Measurements from ENCODE around the gene LDLRAD4.
"Not testable (repeated sequence)": the region's sequence is repeated elsewhere in the genome, so short reads cannot be mapped to it uniquely, and the experiment has no call there.

LDLRAD4 gene

DNA sequence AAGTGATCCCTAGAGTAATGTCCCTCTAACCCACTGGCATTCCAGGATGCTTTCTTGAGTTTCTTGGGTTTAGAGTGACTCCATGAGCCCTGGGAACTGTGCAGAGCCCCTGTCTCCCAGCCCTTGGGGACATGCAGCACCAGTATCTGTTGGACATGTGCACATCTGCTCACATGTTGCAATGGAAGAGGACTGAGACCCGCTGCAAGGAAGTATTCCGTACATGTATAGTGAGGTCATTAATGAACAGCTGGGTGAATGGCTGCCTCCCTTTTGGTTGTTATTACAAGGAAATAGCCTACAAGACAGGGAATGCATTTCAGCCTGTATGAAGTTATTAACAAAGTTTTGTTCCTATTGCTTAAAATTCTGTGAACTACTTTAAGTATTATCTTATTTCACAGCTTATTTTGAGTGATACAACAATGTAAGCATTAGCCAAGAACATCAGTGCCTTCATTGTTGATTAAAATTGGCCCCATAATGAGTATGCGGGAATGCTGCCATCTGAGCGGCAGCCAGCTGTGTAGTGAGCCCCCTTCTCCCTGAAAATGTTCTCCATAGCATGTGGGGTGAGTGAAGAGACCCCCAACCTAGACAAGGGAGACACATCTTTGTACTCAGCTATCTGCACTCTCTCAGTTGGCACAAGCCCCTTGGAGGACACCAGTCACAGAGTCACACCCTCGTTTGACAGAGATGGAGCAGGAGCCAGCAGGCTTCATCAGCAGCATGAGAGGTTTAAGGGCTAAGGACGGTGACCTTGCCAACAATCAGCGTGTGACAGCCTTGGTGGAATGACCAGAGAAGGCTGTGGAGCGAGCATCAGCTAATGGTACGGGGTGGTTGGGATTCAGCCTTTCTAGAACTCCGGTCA is 420.4 kb downstream of the LDLRAD4 start:
- no peak for DNase-seq (ENCODE audit: low spot score)

DNA sequence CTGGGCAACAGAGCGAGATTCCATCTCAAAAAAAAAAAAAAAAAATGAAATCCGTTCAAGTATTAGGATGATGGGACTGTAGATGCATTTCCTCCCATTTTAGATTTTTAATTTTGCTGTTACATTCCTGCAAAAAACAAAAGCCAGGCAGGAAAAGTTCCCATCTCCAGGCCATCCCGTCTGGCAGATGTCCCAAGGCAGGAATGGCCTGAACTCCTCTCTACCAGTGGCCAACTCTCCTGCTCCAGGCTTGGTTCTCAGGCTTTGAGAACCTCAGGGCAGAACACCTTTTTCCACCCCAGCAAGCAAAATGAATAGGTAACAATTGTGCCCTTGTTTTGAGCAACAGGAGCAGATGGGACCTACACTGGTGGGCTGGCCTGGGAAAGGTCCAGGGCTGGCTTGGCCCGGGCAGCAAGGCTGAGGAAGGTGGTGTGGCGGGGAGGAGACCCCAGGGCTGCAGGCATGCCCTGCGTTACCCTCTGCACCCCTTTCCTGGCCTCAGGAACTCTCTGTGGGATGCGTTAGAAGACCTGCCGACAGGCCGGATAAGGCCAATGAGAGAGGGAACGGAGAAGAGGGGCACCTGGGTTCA is 421.8 kb downstream of the LDLRAD4 start:
- no peak for DNase-seq (ENCODE audit: low spot score)

DNA sequence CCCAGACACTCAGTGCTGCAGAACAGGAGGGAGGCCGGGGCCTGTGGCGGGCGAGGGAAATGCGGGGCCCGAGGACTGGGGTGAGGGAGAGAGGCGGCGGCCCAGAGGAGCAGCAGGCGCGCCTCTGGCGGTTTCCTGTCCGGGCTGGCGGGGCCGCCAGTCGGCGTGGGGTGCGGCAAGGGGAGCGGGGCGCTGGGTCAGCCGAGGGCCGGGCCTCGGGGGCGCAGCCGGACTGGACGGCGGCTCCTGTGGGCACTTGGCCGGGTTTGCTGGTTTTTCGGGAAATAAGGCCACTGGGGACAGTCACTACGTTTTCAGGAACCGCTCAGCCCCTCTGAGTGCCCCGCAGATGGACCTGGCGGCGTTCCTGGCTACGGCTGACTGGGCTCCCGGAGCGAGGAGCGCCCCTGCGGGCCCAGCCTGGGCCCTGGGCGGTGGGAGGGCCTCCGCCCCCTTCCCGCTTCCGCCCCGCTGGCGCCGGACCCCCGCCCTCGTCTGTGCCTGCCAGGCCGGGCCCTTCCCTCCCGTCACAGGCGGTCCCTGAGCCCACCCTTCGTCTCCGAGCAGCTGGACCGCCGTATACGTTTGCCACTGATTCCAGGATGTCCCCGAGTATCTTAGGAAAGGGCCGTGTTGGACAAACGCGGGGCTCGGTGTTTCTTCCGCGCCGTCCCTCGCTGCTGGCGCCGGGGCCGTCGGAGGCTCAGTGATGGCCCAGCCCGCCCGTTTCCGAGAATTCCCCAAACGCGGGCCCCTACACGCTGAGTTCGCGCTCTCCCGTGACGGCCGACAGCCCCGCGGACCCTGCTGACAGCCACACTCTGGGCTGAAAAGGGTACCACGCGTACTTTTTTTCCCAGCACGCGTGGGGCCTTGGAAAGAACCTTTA is 423.2 kb downstream of the LDLRAD4 start:
- DNase-seq (ENCODE audit: low spot score) = no peak

DNA sequence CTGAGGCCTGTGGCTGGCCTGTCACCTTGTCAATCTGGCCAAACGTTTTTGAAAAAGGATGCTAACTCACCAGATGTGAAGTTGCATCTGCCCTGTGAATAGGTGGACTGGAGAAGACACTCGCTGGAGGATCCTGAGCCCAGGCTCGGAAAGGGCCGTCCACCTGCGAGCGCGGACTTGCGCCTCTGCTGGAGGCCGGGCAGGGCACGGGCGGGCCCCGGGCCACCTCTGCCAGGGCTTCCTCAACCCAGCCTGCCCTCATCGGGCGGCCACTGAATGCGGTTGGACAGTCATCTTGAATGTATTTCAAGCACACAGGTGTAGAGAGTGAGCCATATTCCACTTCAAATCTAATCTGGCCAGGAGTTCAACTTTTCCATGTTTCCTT is 423.9 kb downstream of the LDLRAD4 start:
- no peak for DNase-seq (ENCODE audit: low spot score)

DNA sequence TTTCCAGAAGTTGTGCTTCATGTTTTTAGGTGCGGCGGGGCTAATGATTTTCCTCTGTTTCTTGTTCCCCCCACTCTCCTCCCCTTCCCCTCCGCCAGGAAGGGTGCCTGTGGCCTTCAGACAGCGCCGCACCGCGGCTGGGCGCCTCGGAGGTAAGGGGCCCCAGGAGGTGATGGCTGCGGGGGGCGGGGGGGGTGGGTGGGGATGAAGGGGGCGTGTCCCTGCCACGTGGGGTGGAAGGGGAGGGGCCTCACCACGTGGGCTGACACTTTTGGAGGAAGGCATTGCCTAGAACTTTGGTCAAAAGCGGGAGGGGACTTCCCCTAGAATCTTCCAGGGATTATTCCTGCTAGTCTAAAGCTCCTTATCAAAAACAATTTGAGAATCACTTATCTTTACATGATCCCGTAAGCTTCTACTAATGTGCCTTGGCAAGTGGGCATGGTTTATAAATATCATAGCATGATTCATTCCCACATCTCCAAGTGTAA is 424.7 kb downstream of the LDLRAD4 start:
- no peak for DNase-seq (ENCODE audit: low spot score)

DNA sequence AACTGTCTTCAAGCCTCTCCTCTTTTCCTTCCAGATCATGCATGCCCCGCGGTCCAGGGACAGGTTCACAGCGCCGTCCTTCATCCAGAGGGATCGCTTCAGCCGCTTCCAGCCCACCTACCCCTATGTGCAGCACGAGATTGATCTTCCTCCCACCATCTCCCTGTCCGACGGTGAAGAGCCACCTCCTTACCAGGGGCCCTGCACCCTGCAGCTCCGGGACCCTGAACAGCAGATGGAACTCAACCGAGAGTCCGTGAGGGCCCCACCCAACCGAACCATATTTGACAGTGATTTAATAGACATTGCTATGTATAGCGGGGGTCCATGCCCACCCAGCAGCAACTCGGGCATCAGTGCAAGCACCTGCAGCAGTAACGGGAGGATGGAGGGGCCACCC is 426.5 kb downstream of the LDLRAD4 start:
- no peak for DNase-seq (ENCODE audit: low spot score)

DNA sequence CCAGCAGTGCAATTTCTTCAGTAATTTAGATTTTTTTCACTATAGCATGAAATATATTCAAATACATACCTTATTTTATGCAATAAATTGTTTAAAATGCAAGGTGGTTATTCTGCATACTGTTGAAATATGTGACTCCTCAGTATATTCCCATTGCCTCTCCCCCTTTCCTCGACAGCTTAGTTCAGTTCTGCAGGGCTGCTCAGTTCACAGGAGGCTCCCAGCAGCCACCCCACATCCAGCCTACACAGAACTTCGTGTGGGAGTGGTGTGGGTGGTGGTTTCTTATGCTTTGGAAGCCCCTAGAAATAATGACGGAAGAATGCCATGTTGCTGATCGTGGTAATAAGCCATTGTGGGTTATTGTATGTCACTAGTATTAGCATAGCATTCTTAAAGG is 428.1 kb downstream of the LDLRAD4 start:
- DNase-seq (ENCODE audit: low spot score) = no peak

DNA sequence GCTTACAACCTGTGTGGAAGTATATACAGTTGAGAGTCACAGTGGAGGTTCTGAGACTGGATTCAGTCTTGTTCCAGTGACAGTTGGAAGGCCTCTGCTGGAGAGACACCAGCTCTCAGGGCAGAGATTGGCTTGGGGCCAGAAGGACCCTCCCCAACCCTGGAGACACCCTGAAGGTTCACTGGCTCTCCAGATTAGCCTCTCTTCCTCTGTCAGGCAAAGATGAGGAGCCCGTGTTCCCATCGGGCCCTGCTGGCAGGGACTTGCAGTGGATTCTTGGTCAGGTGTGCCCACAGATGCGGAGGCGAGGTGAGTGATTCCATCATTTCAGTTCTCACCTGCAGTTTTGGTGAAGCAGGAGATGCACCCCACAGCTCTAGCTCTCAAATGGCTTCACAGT is 429.2 kb downstream of the LDLRAD4 start:
- DNase-seq (ENCODE audit: low spot score) = no peak

DNA sequence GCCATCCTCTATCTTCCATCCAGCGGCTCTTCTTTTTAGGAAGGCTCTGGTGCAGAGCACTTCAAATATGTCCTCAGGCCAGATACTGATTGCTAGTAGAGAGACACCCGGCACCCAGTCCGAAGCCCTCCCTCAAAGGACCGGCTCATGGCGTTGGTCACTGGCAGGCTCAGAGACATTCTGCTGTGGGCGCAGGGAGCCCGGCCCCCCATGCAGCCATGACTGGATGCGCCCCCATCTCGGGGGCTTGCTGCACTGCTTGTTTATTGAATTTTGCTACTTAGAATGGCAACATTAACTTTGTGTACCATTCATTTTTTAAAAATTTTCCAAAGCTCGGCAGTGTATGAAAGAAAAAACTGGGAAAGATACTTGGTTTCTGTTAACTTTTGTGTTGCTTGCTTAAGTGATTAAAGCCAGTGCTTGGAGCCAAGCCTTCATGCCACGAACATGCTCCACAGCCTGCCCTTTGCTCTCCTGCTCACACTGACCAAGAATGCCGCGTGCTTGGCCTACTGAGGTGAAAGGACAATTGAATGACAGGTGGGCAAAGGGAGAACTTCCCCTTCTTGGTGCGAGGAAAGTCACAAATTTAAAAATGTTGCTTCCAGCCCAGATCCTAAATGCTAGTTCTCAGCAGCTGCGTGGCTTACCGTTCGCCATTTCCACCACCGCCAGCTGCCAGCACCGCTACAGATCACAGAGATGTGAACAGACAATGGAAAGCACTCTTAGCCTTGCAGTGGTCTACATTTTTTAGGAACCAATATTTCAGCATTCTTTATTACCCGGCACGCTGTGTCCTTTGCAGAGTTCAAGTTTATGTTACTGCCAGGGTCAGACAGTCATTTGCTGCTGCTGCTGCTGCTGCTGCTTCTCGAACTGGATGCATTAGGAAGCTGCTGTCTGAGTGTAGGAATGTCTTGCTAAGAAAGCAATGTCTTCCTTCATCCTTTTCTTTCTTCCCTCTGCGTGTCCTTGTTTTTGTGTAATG is 431.1 kb downstream of the LDLRAD4 start:
- DNase-seq (ENCODE audit: low spot score) = no peak

DNA sequence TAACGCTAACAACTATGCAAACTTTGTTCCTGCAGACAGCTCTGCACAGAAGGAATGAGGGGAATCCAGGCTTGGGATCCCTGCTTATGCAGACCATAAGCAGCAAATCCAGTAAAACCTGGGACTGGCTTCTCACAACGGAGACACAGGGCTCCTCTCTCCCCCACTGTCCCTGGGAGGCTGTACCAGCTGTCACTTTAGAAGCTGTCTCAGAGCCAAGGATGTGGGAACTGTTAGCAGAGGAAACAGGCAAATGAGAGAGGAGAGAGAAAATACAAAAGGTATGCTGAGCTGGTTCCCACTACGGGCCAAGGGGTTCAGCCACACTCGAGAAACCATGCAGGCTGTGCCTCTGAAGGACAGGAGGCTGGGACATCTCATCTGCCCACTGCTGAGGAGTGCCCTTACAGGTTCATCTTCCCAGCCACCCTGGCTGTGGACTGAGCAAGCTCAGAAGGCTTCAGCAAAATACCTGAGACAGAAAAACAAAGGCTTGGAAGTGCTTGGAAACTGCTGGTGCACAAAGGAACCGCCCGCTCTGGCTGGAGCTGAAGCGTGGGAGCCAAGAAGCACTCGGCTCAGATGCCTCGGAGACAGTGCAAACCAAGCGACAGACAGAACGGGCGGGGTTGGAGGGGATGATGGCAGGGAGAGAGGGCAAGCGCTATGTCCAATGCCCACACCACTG is 435.3 kb downstream of the LDLRAD4 start:
- no peak for DNase-seq (ENCODE audit: low spot score)

DNA sequence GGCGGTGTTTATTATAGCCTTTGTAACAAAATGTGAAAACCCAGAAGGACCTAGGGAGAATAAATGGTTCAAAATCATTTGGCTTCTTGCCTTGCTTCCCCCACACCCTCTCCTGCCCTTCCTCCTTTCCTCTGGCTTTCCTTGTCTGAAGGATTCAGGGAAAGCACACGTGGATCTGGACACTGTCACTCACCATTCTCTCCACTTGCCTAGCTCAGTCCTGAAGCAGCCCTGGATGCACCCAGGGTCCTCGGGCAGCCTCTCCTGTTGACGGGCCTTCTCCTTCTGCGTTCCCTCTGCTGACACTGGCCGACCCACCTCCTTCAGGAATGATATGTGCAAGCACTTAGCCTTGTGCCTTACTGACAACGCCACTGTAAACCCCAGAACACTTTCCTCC is 439.4 kb downstream of the LDLRAD4 start:
- no peak for DNase-seq (ENCODE audit: low spot score)

DNA sequence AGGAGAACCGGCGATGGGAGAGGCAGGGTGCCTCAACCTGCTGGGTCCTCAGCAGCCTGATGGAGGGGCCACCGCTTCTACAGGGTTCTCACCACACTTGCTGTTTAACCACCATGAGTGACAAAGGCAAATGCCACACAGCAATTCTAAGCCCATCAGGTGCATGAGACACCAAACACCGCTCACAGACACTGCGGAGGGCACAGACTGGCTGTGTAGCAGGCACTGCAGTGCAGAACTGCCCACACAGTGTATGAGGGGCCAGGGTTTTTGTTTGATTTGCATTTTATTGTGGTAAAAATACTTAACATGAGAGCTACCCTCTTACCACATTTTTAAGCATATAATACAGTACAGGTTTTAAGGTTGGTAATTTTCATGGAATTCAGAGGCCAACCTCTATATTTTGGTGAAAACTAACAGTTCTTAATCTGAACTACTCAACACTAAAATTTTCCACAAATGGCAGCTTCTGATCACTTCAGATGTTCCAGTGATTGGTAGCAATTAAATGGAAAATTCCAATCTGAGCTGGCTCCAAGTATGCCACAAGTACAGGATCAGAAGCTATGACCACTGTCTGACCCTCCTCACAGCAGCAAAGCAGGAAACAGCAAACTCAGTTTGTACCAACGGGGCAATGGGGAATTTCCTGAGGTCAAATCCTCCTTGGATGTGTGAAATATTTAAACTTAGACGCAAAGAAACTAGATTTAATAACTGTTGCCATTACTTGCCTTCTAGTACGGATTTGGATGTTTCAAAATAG is 440.1 kb downstream of the LDLRAD4 start:
- no peak for DNase-seq (ENCODE audit: low spot score)

DNA sequence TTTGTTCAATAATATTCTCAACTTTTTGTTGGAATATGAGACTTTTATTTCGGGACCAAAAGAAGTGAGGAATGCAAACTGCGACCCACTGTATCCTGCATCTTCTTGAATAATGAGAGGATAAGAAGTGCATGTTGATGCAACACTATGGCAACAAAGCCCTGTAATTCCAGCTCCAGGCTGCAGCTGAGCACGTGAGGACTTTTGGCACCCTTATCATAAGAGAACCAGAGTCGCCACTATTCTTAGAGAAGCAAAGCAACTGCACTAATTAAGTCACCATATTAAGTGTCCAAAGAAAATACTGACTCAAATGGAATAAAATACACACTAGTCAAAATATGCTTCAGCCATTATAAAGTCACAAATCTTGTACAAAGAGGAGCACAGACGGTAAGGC is 441.9 kb downstream of the LDLRAD4 start:
- no peak for DNase-seq (ENCODE audit: low spot score)

DNA sequence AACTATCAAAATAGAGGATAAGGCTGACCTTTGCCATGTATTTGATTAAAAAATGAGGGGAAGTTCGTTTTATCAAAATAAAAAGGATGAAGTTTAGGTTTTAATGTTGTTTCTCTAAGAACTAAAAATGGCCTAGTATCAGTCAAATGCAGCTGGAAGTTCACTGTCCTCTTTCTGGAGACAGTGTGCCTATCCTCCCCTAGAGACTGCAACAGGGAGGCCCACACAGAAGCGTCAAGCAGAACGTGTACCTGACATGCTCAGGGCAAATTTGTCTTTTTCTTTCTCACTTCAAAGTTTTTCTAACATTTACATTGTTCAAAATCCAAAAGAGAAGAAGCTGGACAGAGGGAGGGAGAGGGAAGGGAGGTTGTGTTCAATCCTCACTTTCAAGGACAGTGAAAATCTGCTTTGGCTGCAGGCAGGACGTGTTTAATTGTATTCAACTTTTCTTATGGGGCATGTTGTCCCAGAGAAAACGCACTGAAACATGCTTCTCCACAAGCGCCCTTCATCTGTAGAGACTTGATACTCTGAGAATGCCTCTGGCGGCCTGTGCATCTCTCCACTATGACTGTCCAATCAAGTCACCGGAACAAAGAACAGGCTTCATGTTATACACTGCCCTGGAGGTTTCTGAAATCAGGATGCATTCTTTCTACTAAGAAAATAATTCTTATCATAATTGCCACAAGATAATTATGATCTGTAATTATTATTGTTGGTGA is 442.7 kb downstream of the LDLRAD4 start:
- DNase-seq (ENCODE audit: low spot score) = no peak

DNA sequence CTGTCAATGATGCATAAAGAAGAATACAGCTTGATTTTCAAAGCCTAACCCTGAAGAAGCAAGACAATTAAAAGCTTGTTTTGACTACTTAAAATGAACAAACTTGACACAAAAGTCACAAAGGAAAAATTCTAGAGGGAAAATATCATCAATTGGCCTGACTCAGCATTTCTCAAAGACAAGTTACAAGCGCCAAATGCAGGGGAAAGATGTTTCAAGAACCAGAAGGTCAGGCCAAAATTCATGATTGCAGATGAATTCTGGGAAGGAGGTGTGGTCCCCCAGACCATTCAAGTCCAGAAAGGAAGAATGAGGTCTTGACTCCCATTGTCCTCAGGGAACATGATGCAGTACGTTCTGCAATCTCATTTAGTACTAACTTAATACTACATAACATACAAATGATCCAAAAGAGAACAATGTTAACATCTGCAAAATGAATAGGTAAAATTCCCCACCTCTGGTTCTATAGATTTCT is 443.3 kb downstream of the LDLRAD4 start:
- DNase-seq (ENCODE audit: low spot score) = no peak

DNA sequence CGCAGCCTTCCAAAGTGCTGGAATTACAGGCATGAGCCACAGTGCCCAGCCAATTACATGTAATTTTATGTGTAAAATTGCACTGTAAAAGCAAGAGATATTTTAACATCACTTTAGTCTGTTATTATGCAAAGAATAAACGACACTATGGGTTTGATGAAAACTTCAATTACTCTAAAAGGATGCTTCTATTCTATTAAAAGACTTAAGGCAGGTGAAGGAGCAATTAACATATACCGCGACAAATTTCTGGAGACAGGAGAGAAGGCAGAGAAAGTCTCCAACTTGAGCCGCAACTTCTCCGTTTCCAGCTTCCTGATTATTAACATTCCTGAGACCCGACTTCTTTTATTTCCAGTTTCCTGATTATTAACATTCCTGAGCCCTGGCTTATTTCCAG is 454.1 kb downstream of the LDLRAD4 start:
- no peak for DNase-seq (ENCODE audit: low spot score)

DNA sequence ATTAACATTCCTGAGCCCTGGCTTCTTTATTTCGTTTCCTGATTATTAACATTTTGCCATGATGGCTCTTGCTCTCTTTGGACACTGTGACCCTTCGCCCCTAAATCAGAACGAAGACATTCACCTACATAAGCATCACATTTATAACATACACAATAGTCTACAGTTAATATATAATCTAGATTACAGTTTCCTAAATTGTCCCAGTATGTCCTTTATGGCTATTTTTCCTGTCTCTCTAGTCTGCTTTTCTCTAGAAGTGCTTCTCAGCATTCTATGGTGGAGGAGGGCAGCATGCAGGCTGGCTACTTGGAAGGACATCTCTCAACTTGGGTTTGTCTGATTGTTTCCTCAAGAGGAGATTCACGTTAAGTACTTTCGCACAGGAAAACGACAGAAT is 457.9 kb downstream of the LDLRAD4 start:
- DNase-seq (ENCODE audit: low spot score) = no peak

DNA sequence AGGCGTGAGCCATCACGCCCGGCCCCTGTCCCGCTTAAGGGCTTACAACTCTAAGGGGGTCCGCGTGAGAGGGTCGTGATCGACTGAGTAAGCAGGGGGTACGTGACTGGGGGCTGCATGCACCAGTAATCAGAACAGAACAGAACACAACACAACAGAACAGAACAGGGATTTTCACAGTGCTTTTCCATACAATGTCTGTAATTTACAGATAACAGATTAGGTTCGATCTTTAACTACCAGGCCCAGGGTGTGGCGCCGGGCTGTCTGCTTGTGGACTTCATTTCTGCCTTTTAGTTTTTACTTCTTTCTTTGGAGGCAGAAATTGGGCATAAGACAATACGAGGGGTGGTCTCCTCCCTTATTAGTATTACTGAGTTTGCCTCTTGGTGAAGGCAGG is 458.8 kb downstream of the LDLRAD4 start:
- not testable (repeated sequence) for DNase-seq (ENCODE audit: low spot score)

DNA sequence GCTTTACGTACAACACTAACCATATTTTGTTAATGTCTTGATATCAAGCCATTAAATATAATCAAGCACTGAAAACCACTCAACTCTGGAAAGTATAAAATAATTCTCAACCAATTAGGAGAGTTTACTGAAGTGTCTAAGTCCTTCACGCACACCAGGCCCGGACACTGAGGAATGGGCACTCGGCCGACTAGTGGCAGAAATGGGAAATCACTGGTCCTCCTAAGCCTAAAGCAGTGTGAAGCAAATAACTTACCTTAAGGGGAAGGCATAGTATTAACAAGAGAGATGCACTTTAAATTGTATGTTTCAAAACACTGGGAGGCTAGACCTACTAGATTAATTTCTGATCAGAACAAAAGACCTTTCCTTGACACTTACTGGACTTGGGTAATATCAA is 462.1 kb downstream of the LDLRAD4 start:
- peak; percentile 11 for DNase-seq (ENCODE audit: low spot score)

Data from hematopoietic multipotent progenitor cell treated with erythropoietin and hydrocortisone succinate and interleukin-3 and kit ligand, for 15 days (in vitro differentiated cells).